ENCODE results near the gene DMRT1. TPM values are rescaled to one million over a fixed set of nuclear protein-coding genes. Genes with fewer than 3 reads are reported as not detected.

Gene DMRT1
- total RNA-seq, 6 donors from 2014 or later: not detected

GRCh38 chr9:806285-807156, 35.0 kb upstream of the DMRT1 start:
- DNase-seq (no peak), ATAC-seq (ENCODE audit: low FRiP score in 2 of 2) (peak in 1 of 2 donors; percentile 51)
- H3K27me3 ChIP-seq: no peaks in the 10 kb centered on the region
- no peak overlapping the region for H3K27ac ChIP-seq
- H3K4me1 ChIP-seq: peaks cover 0 to 5% (median 0%) of the 10 kb centered on the region in 4 donors
- H3K36me3 ChIP-seq: no peaks in the 10 kb centered on the region
- H3K4me3 ChIP-seq: no peak overlapping the region
- no peaks in the 10 kb centered on the region for H3K9me3 ChIP-seq
- WGBS, 2 donors: 54 to 61% methylated on average over 8 of the region's 8 CpGs
- TF ChIP-seq CTCF (IDR thresholded peaks at IDR 0.05): peak; percentile 14 to 63 (median 42)
- TF ChIP-seq EP300 (IDR thresholded peaks at IDR 0.05): no peak

GRCh38 chr9:811106-811531, 30.4 kb upstream of the DMRT1 start:
- Histone ChIP-seq H3K36me3 (no peaks in the 10 kb centered on the region), H3K4me1 (peaks cover 0 to 5% (median 0%) of the 10 kb centered on the region in 4 donors), H3K9me3 (no peaks in the 10 kb centered on the region), H3K27me3 (no peaks in the 10 kb centered on the region), H3K27ac (peak overlapping the region in 3 of 4 donors; percentile 13 to 49 (median 39)), H3K4me3 (no peak overlapping the region)
- peak; percentile 40 to 83 for ATAC-seq (ENCODE audit: low FRiP score in 2 of 2)
- peak in 1 of 2 donors; percentile 87 for DNase-seq
- WGBS, 2 donors: 43 to 58% methylated on average over 4 to 6 of the region's 6 CpGs
- TF ChIP-seq POLR2A (IDR thresholded peaks at IDR 0.05): no peak
- TF ChIP-seq CTCF (IDR thresholded peaks at IDR 0.05): no peak
- peak; percentile 16 to 24 for TF ChIP-seq POLR2AphosphoS5 (IDR thresholded peaks at IDR 0.05)
- peak in 1 of 4 donors; percentile 57 for TF ChIP-seq EP300 (IDR thresholded peaks at IDR 0.05)

- DNase-seq (no peak), ATAC-seq (ENCODE audit: low FRiP score in 2 of 2) (no peak)
- Histone ChIP-seq H3K9me3 (no peaks in the 10 kb centered on the region), H3K27me3 (no peaks in the 10 kb centered on the region), H3K4me1 (peaks cover 0 to 7% (median 0%) of the 10 kb centered on the region in 4 donors), H3K36me3 (no peaks in the 10 kb centered on the region), H3K4me3 (no peak overlapping the region), H3K27ac (no peak overlapping the region)
- 17 to 31% methylated on average over 3 of the region's 3 CpGs for WGBS, 2 donors
- no peak for TF ChIP-seq POLR2A (IDR thresholded peaks at IDR 0.05)
- no peak for TF ChIP-seq CTCF (IDR thresholded peaks at IDR 0.05)
- TF ChIP-seq EP300 (IDR thresholded peaks at IDR 0.05): no peak
- TF ChIP-seq POLR2AphosphoS5 (IDR thresholded peaks at IDR 0.05): no peak
Observed at GRCh38 chr9:818958-819357, 22.5 kb upstream of the DMRT1 start.

GRCh38 chr9:826500-827280, 14.8 kb upstream of the DMRT1 start:
- TF ChIP-seq EP300 (IDR thresholded peaks at IDR 0.05) (no peak), CTCF (IDR thresholded peaks at IDR 0.05) (no peak), POLR2A (IDR thresholded peaks at IDR 0.05) (no peak), POLR2AphosphoS5 (IDR thresholded peaks at IDR 0.05) (no peak)
- Histone ChIP-seq H3K4me1 (no peaks in the 10 kb centered on the region), H3K36me3 (no peaks in the 10 kb centered on the region), H3K27me3 (no peaks in the 10 kb centered on the region), H3K9me3 (no peaks in the 10 kb centered on the region), H3K27ac (no peak overlapping the region), H3K4me3 (no peak overlapping the region)
- ATAC-seq (ENCODE audit: low FRiP score in 2 of 2) (no peak), DNase-seq (no peak)
- WGBS, 2 donors: 67 to 83% methylated on average over 25 to 26 of the region's 26 CpGs

Data from upper lobe of left lung (tissue), 6 donors.